Stimulated activated memory B cell treated with anti-CD40 and anti-IgM and Interleukin-4, amounts not matched to agents 10 μg/mL and 1 μg/mL and 100 μg/mL, for 72 hours (primary cell): ENCODE measurements around the gene NLGN2.
A peak's percentile ranks its signal among the peaks of the same experiment; 100 is the strongest.

Experiments
- ATAC-seq: fragments of 150-1000 bp; cut with Tn5 transposase; 2 replicates; pipeline ENCODE4 v1.10.0; 2021
- H3K27ac Mint-ChIP-seq: one replicate; pipeline ENCODE4 v1.8.0; 2022; ENCODE audit warnings: mild to moderate bottlenecking, mixed read lengths
- H3K27me3 Mint-ChIP-seq: one replicate; pipeline ENCODE4 v1.8.0; 2022; ENCODE audit warnings: mixed read lengths
- H3K36me3 Mint-ChIP-seq: one replicate; pipeline ENCODE4 v1.8.0; 2022; ENCODE audit warnings: mixed read lengths
- H3K4me1 Mint-ChIP-seq: one replicate; pipeline ENCODE4 v1.8.0; 2022; ENCODE audit warnings: mixed read lengths
- H3K4me3 Mint-ChIP-seq: one replicate; pipeline ENCODE4 v1.8.0; 2022; ENCODE audit warnings: mild to moderate bottlenecking, moderate library complexity, mixed read lengths
- H3K9me3 Mint-ChIP-seq: one replicate; pipeline ENCODE4 v1.8.0; 2022; ENCODE audit warnings: mixed read lengths

Gene NLGN2

GRCh38 chr17:7445619-7445968 lies 37.9 kb downstream of the NLGN2 start:
- peak; percentile 32 for ATAC-seq
- Mint-ChIP-seq H3K27ac (peak overlapping the region; percentile 17), H3K4me3 (peak overlapping the region; percentile 74), H3K9me3 (no peaks in the 10 kb centered on the region), H3K36me3 (no peaks in the 10 kb centered on the region), H3K4me1 (peaks cover 15% of the 10 kb centered on the region), H3K27me3 (peaks cover 79% of the 10 kb centered on the region)

GRCh38 chr17:7448461-7448860 lies 40.8 kb downstream of the NLGN2 start:
- H3K9me3 Mint-ChIP-seq: no peaks in the 10 kb centered on the region
- peaks cover 56% of the 10 kb centered on the region for H3K27me3 Mint-ChIP-seq
- no peaks in the 10 kb centered on the region for H3K36me3 Mint-ChIP-seq
- H3K4me1 Mint-ChIP-seq: peaks cover 12% of the 10 kb centered on the region
- ATAC-seq: no peak
- H3K4me3 Mint-ChIP-seq: no peak overlapping the region
- H3K27ac Mint-ChIP-seq: no peak overlapping the region

GRCh38 chr17:7459961-7460545 lies 52.4 kb downstream of the NLGN2 start:
- H3K36me3 Mint-ChIP-seq: peaks cover 30% of the 10 kb centered on the region
- ATAC-seq: no peak
- H3K9me3 Mint-ChIP-seq: no peaks in the 10 kb centered on the region
- no peak overlapping the region for H3K4me3 Mint-ChIP-seq
- no peaks in the 10 kb centered on the region for H3K27me3 Mint-ChIP-seq
- H3K27ac Mint-ChIP-seq: no peak overlapping the region
- H3K4me1 Mint-ChIP-seq: peaks cover 7% of the 10 kb centered on the region

- H3K27me3 Mint-ChIP-seq: no peaks in the 10 kb centered on the region
- no peak for ATAC-seq
- peaks cover 9% of the 10 kb centered on the region for H3K4me1 Mint-ChIP-seq
- H3K4me3 Mint-ChIP-seq: no peak overlapping the region
- H3K36me3 Mint-ChIP-seq: peaks cover 38% of the 10 kb centered on the region
- H3K27ac Mint-ChIP-seq: no peak overlapping the region
- H3K9me3 Mint-ChIP-seq: no peaks in the 10 kb centered on the region
Observed at GRCh38 chr17:7460850-7461660, 53.4 kb downstream of the NLGN2 start.

- peaks cover 18% of the 10 kb centered on the region for H3K4me1 Mint-ChIP-seq
- no peak for ATAC-seq
- no peaks in the 10 kb centered on the region for H3K9me3 Mint-ChIP-seq
- peaks cover 49% of the 10 kb centered on the region for H3K36me3 Mint-ChIP-seq
- H3K4me3 Mint-ChIP-seq: no peak overlapping the region
- no peaks in the 10 kb centered on the region for H3K27me3 Mint-ChIP-seq
- H3K27ac Mint-ChIP-seq: no peak overlapping the region
Observed at GRCh38 chr17:7462474-7463371, 55.1 kb downstream of the NLGN2 start.

GRCh38 chr17:7463372-7463846 lies 55.8 kb downstream of the NLGN2 start:
- Mint-ChIP-seq H3K4me3 (no peak overlapping the region), H3K9me3 (no peaks in the 10 kb centered on the region), H3K36me3 (peaks cover 50% of the 10 kb centered on the region), H3K27ac (no peak overlapping the region), H3K4me1 (peaks cover 25% of the 10 kb centered on the region), H3K27me3 (no peaks in the 10 kb centered on the region)
- ATAC-seq: no peak

GRCh38 chr17:7464081-7464480 lies 56.4 kb downstream of the NLGN2 start:
- Mint-ChIP-seq H3K4me1 (peaks cover 30% of the 10 kb centered on the region), H3K27me3 (no peaks in the 10 kb centered on the region), H3K27ac (no peak overlapping the region), H3K36me3 (peaks cover 53% of the 10 kb centered on the region), H3K9me3 (no peaks in the 10 kb centered on the region), H3K4me3 (no peak overlapping the region)
- ATAC-seq: no peak

- Mint-ChIP-seq H3K36me3 (peaks cover 53% of the 10 kb centered on the region), H3K27me3 (no peaks in the 10 kb centered on the region), H3K27ac (no peak overlapping the region), H3K9me3 (no peaks in the 10 kb centered on the region), H3K4me1 (peaks cover 30% of the 10 kb centered on the region), H3K4me3 (no peak overlapping the region)
- ATAC-seq: peak; percentile 34
Observed at GRCh38 chr17:7465597-7466275, 58.1 kb downstream of the NLGN2 start.

GRCh38 chr17:7466318-7466638 lies 58.6 kb downstream of the NLGN2 start:
- no peak overlapping the region for H3K4me3 Mint-ChIP-seq
- peaks cover 49% of the 10 kb centered on the region for H3K36me3 Mint-ChIP-seq
- no peak overlapping the region for H3K27ac Mint-ChIP-seq
- H3K9me3 Mint-ChIP-seq: no peaks in the 10 kb centered on the region
- H3K27me3 Mint-ChIP-seq: no peaks in the 10 kb centered on the region
- peaks cover 30% of the 10 kb centered on the region for H3K4me1 Mint-ChIP-seq
- ATAC-seq: no peak

- Mint-ChIP-seq H3K4me1 (peaks cover 33% of the 10 kb centered on the region), H3K36me3 (peaks cover 44% of the 10 kb centered on the region), H3K27ac (peak overlapping the region; percentile 29), H3K4me3 (no peak overlapping the region), H3K9me3 (no peaks in the 10 kb centered on the region), H3K27me3 (no peaks in the 10 kb centered on the region)
- ATAC-seq: peak; percentile 25
Observed at GRCh38 chr17:7466639-7467341, 59.1 kb downstream of the NLGN2 start.

- Mint-ChIP-seq H3K27ac (peak overlapping the region; percentile 29), H3K4me1 (peaks cover 39% of the 10 kb centered on the region), H3K27me3 (no peaks in the 10 kb centered on the region), H3K4me3 (no peak overlapping the region), H3K36me3 (peaks cover 42% of the 10 kb centered on the region), H3K9me3 (no peaks in the 10 kb centered on the region)
- ATAC-seq: no peak
Observed at GRCh38 chr17:7467498-7467897, 59.9 kb downstream of the NLGN2 start.

- H3K27ac Mint-ChIP-seq: no peak overlapping the region
- peaks cover 39% of the 10 kb centered on the region for H3K4me1 Mint-ChIP-seq
- peaks cover 35% of the 10 kb centered on the region for H3K36me3 Mint-ChIP-seq
- H3K27me3 Mint-ChIP-seq: no peaks in the 10 kb centered on the region
- H3K4me3 Mint-ChIP-seq: no peak overlapping the region
- no peak for ATAC-seq
- no peaks in the 10 kb centered on the region for H3K9me3 Mint-ChIP-seq
Observed at GRCh38 chr17:7468290-7468689, 60.6 kb downstream of the NLGN2 start.

- H3K27me3 Mint-ChIP-seq: no peaks in the 10 kb centered on the region
- no peak overlapping the region for H3K27ac Mint-ChIP-seq
Observed at GRCh38 chr17:7468804-7469389, 61.3 kb downstream of the NLGN2 start.

More at GRCh38 chr17:7468804-7469389, 61.3 kb downstream of the NLGN2 start:
- Mint-ChIP-seq H3K4me1 (peaks cover 39% of the 10 kb centered on the region), H3K4me3 (no peak overlapping the region), H3K9me3 (no peaks in the 10 kb centered on the region), H3K36me3 (peaks cover 29% of the 10 kb centered on the region)
- no peak for ATAC-seq
